ENCODE measurements around the gene CCDC141. TPM values are rescaled to one million over a fixed set of nuclear protein-coding genes. Genes with fewer than 3 reads are reported as not detected.
A peak's percentile ranks its signal among the peaks of the same experiment; 100 is the strongest.

Gene CCDC141
- polyA plus RNA-seq, 5 donors, result 2.3 to 3.4 (median 3.4) TPM

DNA sequence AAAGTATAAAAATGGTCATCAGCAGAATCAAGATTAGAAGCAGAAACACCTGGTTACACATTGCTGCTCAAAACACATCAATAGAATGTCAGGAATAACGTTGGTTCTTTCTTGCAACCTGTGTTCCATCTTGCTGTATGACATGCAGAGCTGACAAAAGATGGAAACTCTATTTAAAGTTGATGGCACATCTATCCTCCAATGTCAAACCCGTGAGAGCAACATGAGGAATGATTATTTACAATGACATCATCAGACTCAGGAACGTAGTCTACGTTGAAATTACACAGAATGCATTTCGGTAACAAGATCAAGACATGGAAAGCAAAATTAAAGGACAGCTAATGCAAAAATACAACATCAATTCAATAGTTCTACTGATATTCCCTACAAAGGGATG, 216.6 kb downstream of the CCDC141 start:
- DNase-seq, result no peak

DNA sequence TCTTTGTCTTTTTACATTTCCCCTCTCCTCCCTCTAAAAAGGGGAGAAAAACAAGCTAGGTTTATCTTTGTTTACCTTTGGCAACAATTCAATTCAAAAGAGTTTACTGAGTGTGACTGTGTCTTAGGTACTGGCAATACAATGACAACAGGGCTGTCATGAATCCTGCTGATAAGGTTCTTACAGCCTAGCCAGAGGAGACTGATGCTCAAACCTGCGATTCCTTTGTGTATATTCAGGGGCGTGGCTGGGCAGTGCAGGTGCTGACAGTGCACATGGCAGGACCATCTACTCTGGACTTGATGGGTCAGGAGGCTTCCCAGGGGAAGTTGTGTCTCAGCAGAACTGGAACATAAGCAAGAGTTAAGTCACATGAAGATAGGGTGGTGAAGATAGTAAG, 219.5 kb downstream of the CCDC141 start:
- no peak for DNase-seq

- DNase-seq, result no peak
Measured at GRCh38 chr2:178829981-178830380, 220.0 kb downstream of the CCDC141 start.

GRCh38 chr2:178829299-178829960, 220.5 kb downstream of the CCDC141 start:
- no peak for DNase-seq

DNA sequence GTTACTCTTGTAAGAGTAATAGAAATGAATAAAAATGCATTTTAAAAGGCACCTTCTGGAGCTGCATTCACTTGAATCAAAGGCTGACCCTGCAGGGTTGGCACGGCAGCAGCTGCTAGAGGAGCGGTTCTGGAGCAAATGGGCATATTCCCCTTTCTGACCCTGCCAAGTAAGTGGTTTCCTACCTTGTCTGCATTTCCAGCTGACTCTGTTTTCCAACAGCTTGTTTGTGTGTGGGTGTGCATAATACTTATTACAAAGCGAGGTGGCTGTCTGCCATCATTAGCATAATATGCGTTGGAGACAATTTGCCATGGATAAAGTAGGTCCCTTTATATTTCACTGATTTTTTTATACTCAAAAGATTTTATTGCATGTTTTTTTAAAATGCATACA, 221.5 kb downstream of the CCDC141 start:
- no peak for DNase-seq

DNA sequence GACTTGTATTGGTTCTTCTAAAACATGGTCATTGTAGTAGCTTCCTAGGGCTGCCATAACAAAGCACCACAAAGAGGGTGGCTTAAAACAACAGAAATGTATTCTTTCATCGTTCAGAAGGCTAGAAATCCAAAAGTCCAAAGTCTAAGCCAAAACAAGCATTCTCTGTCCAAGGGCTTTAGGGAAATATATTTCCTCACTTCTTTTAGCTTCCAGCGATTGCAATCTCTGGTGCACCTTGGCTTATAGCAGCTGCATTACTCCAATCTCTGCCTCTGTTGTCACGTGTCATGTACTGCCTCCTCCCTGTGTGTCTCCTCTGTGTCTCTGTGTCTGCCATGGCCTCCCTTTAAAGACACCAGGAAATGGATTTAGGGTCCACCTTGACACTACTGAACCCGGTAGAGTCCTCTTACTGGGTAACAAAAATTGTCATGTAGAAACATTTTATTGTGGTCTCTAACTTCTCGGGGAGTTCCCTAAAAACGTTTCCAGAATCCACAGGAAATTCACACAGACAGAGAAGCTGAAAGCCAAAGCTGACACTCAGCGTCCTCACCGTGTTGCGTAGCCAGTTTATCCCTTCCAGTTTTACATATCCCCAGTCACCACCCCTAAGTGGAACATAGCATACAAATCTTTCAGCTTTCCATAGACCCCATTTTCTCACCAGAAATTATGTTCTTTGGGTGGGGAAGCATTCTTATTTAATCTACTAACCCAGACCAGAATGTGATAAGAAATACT, 222.0 kb downstream of the CCDC141 start:
- no peak for DNase-seq

DNA sequence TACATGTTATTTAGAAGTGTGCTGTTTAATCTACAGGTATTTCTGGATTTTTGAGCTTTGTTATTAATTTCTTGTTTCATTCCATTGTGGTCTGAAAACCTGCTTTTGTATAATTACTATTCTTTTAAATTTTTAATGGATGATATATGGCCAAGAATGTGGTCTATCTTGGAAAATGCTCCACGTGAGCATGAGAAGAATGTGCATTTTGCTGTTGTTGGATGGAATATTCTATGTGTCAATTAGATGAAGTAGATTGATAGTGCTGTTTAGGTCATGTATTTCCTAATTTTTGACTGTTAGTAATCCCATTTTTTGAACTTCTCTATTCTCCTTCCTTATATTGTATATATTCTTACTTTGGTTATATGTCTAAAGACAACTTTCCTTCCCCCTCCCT, 222.8 kb downstream of the CCDC141 start:
- DNase-seq, result no peak

- DNase-seq, result no peak
Measured at GRCh38 chr2:178825183-178825582, 224.8 kb downstream of the CCDC141 start.

GRCh38 chr2:178824181-178824580, 225.8 kb downstream of the CCDC141 start:
- no peak for DNase-seq

GRCh38 chr2:178819992-178820391, 229.9 kb downstream of the CCDC141 start:
- DNase-seq, result no peak

GRCh38 chr2:178819147-178819875, 230.6 kb downstream of the CCDC141 start:
- DNase-seq, result no peak

- DNase-seq, result no peak
Measured at GRCh38 chr2:178811901-178812300, 238.0 kb downstream of the CCDC141 start.

DNA sequence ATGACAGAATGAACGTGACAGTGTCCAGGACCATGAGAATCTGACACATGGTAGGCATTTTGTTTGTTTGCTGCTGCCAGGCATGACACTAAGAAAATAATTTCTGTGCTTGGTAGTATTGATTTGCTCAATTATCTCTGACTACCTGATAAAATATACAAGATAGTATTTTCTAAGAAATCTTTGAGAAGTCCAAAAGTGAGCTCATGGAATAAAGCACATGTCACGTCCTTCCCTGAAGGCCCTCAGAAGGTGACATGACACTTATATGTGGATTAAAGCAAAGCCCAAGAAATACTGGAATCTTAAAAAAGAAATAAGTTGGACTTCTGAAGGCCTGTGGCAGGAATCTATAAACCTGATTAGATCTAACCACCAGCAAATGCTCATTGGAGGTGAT, 238.9 kb downstream of the CCDC141 start:
- DNase-seq, result no peak

DNA sequence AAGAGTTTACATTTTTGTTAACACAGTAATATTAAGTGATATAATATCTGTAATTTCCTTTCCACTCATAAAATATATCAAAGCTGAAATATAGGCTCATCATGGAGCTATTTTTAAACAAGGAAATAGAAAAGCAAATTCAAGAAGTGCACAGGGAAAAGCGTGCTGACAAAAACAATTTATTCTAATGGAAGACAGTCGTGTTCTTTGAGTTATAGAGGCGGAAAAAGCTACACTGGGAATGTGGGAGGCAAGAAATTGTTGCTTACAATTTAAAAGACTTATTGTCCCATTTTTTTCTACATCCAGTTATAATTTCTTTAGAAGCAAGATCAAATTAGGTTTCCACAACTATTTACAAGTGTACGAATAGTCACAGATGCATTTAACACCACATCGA, 239.5 kb downstream of the CCDC141 start:
- DNase-seq, result no peak

DNA sequence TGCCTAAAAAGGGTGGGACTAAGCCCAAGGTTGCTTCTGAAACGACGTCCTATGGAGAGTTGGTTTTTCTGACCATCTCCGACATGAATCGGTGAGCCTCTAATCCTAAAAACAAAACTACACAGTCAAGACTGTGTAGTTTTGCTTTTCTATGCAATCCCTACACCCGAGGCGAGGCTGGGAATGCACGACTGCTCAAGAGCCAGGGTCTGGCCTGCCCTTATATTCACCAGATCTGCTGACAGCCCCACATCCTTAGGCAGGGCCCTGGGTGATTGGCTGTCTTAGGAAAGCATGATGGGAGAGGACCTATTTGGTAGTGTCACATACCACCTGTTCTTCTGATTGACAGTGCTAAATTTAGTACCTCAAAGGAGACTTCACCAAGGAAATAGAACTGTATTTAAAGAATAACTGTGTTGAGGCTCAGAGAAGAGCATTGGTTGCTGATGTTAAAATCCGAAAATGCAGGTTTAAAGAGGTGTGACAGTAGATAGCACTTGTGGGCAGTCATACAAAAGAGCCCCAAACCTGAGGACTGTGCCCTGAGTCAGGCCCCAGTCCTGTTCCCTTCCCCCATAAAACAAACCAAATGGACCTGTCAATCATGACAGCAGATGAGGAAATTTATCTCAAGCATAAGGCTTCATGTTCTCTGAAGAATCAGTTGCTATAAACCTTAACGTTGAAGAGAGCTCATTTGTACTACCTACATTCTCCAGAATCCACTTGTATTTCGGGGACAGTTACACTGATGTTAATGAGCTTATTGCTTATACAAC, 242.5 kb downstream of the CCDC141 start, which contains the start of gene TTN:
TTN (minus strand) TSS at position 197 of the 782 bp plus-strand sequence. CDS start 2,781 bp downstream, outside the sequence.
- no peak for DNase-seq

- DNase-seq, result no peak
Measured at GRCh38 chr2:178806543-178806942, 243.4 kb downstream of the CCDC141 start.

DNA sequence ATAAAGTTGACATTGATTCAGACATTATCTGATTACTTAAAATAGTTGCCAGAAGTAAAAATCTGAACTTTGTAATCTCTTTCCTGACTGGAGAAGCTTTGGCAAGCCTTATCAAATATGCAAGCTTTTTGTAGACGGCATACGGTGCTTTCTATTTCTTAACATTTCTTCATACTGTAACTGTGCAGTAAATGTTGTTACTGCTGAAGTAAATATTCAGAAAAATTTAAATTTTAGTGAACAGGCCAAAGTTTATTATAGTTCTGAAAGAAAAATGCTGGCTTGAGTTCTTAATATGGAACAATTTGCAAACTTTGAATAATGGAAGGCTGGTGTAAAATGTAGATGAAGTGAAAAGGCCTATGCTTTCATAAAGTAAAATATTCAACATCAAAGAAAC, 244.5 kb downstream of the CCDC141 start:
- DNase-seq, result no peak

DNA sequence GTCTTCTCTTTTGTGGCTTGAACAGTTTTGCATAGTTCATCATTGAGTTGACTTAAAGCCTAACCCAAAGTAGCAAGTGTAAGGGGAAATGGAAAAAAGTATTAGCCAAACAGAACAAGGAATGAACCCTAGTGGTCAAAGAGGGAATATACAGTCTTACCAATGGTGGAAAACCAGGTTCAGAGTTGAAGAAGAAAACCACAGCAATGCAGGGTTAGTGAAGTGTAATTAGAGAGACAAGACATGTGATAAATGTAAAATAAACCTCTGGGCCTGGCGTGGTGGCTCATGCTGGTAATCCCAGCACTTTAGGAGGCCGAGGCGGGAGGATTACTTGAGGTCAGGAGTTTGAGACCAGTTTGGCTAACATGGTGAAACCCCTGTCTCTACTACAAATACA, 245.1 kb downstream of the CCDC141 start:
- no peak for DNase-seq

- no peak for DNase-seq
Measured at GRCh38 chr2:178800510-178800909, 249.4 kb downstream of the CCDC141 start.

- no peak for DNase-seq
Measured at GRCh38 chr2:178799305-178799704, 250.6 kb downstream of the CCDC141 start.

GRCh38 chr2:178796079-178796677, 253.8 kb downstream of the CCDC141 start:
- DNase-seq, result peak; percentile 9 to 24

DNA sequence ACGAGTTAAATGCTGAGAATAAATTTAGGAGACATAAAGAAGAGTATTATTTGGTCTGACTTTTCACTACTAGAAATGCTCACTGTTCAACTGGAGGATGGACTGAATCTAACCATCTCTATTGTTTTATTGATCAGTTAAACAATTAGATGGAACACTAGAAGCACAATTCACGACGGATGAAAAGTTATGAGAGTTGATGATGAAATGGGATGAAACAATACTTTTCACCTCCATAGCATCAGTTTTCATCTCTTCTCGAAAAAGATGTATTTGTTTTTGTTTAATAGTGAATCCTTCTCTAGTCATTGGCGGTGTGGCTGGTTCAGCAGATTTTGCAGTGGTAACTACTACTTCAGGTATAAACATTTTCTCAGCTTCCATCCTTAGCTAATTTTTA, 262.0 kb downstream of the CCDC141 start:
- no peak for DNase-seq
